HG03039 (cell line): Measurements from ENCODE around the gene MFAP1.

Experiments
- ATAC-seq: cut with Tn5 transposase; IDR thresholded peaks from one replicate; pipeline ENCODE4 v1.9.1; 2021; ENCODE audit warnings: mild to moderate bottlenecking, moderate library complexity; ENCODE audit not compliant: unreplicated experiment

The MFAP1 gene

DNA sequence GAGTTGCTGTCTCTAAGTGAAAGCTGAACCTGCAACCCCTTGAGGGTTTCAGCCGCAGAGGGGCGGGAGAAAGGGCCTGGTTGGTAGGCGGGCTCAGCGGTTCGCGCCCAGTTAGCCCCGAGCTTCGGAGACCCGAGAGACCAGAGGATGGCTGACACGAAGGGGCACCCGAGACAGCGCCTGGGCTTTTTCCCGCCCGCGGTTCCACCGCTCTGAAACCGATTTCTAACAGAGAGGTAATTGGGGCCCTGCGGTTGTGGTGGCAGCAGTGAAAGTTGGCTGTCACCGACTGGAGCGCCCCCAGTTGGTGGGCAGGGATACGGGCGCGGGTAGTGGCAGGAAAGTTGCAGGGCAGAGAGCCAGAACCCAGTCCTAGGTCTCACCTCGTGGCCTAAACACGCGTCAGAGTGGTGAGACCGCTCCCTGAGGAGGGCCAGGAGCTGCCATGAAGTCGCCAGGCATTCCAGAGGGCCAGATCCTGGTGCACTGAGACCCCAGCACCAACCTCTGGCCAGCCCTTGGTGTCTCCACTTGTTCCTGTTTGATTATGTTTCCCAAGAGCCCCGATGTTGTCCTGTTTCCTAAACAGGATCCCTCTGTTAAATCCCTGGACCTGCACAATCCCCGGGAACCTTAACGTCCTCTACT is 47.1 kb downstream of the MFAP1 start:
- peak; percentile 45 for ATAC-seq

DNA sequence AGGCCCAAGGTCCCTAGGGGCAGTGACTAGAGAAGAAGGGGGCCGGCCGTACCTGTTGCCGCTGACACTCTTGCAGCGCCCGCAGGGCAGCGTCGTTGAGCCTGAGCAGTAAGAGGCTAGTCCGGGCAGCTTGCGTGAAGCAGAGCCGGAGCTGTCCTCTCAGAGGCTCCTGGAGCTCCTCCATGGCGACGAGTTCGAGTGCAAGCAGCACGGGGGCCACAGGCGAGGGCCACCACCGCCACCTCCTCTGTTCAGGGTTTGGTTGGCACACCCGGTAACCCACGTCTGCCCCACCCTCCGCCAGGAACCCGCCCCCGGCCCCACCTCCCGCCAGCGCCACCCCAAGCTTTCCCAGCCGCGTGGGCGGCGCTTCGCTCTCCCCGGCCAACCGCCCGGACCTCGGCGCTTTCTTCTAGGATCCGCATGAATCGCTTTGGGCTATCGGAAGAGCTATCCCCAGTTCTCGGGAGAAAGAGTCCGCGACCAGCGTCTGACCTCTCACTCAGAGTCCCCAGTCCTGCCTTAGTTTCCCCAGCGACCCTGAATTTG is 47.7 kb downstream of the MFAP1 start, which contains the start of gene ELL3:
ELL3 (minus strand) TSS at position 249 of the 549 bp plus-strand sequence; CDS start at position 184, 65 bp downstream.
- peak; percentile 33 for ATAC-seq

DNA sequence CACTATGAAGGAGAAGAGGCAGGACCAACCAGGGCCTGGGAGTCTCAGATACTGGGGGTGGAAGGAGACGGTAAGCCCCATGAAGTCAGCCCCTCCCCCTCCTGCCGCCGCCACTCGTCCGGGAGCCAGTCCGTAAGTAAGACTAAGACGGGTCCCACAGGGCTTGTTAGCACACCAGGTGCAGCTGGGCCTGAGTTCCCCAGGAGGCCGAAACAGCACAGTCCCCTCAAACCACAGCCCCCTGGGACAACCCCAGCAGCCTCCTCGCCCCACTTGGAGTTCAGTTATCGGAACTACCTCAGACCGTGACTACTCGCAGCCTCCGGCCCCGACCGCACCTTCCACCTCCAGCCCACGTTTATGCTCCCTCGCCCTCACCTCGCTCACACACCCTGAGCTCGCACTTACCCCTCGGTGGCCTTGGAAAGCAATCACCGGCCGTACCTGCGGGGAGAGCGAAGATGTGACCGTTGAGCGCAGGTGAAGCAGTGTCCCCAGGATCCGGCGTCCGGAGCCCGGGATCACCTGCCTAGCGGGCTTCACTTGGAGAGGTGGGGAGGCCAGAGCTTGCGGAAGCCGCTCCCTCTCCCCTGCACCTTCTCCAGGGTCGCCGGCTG is 48.3 kb downstream of the MFAP1 start:
- ATAC-seq = peak; percentile 50

DNA sequence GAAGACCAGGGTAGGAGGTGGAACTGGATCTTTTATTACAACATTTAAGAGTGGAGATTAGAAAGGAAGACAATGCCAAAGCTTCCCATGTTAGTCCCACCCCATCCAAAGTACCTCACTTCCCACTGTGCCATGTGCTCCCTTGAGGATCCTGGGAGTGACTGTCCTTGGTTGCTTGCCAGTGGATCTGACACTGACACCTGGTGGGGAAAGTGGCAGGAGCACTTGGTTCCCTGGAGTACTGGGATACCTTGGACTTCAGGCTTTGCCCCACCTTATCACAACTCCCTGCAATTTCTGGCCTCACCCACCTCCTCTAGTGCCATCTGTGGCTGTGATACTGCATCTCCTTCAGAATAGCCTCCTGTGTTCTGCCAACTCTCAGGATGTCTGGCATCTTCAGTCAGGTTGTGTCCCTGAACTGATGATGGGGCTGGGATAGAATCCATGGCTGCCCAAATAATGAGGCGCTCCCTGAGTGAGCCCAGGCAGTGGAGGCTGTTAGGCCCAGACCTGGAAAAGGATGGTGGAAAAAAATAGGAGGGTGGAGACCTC is 49.0 kb downstream of the MFAP1 start:
- no peak for ATAC-seq

DNA sequence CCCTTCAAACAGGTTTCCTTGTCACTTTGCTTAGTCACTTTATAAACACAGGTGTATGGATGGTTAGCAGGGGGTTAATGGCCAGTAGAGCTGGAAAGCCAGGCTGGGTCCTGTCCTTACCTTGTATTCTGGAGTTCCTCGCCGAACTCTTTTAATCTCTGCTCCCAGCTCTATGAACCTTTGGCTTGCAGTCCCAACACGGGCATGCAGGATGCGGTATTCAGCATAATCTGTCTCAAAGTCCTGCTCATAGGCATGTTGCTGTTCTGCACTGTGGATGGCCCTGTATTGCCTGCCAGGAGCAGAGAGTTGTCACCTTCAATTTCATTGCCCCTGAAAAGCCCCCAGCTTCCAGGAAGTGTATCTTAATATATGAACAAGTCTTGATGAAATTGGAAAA is 50.4 kb downstream of the MFAP1 start:
- no peak for ATAC-seq

DNA sequence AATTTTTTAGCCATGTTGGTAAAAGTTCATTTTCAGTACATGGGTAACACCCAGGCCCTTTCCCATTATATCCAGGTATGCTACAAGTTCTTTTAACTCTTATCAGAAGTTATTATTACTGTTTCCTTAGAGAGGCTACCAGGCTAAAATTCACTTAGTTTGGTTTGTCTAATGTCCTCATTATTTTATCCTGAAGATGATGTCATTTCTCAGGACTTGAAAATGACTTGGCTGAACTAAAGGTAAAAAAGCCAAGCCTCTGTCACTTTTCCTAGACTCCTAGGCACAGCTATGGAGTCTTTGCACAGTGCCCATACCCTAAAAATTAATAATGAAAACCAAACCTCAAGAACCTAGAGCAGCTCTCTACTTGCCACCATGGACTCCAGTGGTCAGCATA is 51.9 kb downstream of the MFAP1 start:
- no peak for ATAC-seq

DNA sequence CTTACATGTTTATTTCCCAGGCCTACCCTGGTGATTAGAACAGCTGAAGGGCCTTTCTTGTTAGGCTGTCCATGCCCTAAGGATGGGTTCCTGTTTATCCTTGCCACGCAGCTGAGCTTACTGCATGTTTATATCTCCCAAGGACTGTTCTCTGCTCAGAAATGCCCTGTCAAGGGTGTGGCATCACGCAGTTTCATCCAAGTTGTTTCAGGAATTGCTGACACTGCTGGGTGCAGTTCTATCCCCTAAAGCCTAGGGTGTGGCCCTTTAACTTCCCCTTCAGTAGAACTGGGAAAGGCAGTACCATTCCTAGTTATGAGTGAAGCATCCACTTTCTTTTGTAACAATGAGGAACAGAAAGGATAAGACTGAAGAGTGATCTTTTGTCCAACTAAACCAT is 52.7 kb downstream of the MFAP1 start:
- ATAC-seq = no peak

DNA sequence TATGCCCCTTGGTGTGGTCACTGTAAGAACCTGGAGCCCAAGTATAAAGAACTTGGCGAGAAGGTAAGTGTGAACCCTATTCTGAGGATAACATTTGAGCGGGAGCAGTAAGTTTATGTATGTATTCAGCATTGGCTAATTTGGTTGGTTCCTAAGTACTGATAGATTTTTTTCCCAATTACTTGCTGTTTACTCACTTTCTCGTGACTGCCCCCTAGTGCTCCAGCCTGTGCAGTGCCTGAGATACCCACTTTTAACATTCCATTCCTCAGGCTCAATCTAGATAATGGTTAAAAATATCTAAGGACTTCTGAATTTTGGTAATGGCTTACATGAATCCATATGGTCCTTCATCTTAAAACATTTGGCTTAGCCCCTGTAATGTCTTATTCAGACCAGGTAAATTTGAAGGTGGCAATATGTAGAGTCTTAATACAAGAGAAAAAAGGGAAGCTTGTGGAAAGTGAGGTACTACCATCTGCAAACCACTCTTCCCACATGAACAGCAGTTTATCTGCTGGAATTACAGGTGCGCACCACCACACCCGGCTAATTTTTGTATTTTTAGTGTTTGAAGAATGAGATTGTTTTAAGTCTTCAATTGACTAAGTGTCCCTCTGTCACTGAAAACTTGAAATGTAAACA is 54.8 kb downstream of the MFAP1 start:
- ATAC-seq = no peak

DNA sequence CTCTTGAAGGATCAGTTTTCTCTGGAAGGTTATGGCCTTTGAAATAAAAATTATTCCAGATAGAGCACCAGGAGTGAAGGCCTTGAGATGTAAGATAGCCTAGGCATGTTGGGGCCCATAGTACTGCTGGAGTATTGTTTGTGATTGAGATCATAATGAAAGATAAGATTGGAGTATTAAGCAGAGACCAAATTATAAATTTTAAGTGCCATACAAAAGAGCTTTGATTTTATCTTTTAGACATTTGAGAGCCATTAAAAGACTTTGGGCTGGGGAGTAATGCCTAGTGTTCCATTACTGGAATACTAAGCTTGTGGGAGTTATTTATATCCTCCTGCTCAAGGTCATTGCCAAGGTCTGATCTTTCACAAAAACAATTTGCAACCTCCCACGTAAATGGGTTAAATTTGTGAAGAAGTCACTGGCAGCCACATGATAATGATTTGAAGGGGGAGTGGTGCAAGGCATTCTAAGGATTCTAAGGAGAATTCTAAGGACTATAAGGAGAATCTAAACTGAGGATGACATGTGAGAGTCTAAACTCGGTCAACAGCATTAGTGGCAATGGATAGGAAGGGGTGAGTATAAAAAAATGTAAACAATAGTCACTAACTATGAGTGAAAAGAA is 60.6 kb downstream of the MFAP1 start:
- no peak for ATAC-seq

DNA sequence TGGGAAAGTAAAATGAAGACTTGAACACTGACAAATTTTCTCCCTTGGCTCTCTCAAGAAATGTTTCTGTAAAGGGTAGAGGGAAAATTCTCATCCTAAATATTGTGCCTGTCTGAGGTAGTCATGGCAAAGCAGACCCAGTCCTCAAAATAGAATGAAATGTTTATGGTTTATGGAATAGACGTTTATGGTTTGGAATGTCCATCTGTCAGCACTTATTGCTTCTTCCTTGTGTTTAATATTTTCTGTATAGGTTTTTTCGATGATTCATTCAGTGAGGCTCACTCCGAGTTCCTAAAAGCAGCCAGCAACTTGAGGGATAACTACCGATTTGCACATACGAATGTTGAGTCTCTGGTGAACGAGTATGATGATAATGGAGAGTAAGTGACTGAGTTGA is 61.7 kb downstream of the MFAP1 start:
- no peak for ATAC-seq
